HG03097 (cell line): ENCODE measurements around the gene GRK1.
"Not testable (repeated sequence)": the region's sequence is repeated elsewhere in the genome, so short reads cannot be mapped to it uniquely, and the experiment has no call there.

Source experiments
- ATAC-seq: cut with Tn5 transposase; IDR thresholded peaks from one replicate; pipeline ENCODE4 v1.9.1; 2021; ENCODE audit not compliant: unreplicated experiment, low FRiP score

GRK1 gene

DNA sequence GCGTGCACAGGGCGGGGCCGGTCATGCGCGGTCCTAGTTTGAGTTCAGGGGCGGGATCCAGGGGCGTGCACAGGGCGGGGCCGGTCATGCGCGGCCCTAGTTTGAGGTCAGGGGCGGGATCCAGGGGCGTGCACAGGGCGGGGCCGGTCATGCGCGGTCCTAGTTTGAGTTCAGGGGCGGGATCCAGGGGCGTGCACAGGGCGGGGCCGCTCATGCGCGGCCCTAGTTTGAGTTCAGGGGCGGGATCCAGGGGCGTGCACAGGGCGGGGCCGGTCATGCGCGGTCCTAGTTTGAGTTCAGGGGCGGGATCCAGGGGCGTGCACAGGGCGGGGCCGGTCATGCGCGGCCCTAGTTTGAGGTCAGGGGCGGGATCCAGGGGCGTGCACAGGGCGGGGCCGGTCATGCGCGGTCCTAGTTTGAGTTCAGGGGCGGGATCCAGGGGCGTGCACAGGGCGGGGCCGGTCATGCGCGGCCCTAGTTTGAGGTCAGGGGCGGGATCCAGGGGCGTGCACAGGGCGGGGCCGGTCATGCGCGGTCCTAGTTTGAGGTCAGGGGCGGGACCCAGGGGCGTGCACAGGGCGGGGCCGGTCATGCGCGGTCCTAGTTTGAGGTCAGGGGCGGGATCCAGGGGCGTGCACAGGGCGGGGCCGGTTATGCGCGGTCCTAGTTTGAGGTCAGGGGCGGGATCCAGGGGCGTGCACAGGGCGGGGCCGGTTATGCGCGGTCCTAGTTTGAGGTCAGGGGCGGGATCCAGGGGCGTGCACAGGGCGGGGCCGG, 58.5 kb downstream of the GRK1 start:
- not testable (repeated sequence) for ATAC-seq

DNA sequence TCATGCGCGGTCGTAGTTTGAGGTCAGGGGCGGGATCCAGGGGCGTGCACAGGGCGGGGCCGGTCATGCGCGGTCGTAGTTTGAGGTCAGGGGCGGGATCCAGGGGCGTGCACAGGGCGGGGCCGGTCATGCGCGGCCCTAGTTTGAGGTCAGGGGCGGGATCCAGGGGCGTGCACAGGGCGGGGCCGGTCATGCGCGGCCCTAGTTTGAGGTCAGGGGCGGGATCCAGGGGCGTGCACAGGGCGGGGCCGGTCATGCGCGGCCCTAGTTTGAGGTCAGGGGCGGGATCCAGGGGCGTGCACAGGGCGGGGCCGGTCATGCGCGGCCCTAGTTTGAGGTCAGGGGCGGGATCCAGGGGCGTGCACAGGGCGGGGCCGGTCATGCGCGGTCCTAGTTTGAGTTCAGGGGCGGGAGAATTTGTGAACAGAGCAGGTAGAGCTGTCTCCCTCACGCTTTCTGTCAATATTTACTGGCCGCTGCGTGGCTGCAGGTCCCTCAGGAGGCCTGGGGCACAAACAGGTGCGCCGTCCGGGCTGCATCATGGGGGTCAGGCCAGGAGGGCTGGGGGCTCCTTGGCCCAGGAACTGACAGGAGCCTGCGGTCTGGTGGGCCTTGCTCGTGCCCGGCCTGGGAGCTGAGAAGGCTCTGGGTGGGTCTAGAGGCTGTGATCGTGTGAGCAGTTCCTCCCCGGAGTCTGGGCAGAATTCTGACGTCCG, 59.2 kb downstream of the GRK1 start:
- ATAC-seq: not testable (repeated sequence)

DNA sequence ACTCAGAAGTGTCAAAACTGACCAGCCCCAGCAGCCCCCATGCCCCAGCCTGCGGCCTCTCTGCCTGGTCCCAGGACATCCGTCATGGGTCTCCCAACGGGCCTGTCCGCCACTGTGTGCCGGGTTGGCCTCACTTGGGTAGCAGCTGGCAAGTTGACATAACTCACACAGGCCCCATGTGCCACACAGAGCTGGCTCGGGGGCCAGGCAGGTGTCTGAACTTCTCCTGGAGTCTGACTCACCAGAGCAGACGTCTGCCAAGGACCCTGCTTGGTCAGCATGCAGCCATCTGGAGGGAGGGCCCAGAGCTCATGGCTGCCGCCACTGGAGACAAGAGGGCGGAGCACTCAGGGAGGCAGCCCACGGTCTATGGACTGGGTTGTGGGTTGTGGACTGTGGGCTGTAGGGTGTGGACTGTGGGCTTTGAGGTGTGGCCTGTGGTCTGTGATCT, 60.0 kb downstream of the GRK1 start:
- ATAC-seq: no peak

DNA sequence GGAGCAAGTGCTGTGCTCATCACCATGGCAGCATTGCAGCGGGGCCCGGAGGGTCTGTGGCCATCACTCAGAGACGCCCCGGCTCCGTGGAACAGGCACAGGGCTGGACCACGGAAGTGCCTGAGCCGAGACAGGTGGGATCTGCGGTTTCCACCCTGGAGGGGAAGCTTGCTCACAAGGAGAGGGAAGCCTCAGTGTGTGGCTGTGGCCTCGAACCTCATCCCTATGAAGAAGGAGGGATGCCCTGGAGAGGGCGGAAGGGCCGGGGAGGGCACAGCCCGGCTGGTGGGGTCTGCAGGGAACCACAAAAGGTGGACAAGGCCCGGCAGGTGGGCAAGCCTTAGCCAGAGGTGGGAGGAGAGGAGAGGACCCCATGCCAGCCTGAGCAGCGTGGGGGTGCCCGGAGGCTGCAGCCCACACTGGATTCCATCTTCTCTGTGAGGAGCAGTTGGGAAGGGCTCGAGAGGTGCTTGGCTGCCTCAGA, 61.6 kb downstream of the GRK1 start:
- no peak for ATAC-seq

DNA sequence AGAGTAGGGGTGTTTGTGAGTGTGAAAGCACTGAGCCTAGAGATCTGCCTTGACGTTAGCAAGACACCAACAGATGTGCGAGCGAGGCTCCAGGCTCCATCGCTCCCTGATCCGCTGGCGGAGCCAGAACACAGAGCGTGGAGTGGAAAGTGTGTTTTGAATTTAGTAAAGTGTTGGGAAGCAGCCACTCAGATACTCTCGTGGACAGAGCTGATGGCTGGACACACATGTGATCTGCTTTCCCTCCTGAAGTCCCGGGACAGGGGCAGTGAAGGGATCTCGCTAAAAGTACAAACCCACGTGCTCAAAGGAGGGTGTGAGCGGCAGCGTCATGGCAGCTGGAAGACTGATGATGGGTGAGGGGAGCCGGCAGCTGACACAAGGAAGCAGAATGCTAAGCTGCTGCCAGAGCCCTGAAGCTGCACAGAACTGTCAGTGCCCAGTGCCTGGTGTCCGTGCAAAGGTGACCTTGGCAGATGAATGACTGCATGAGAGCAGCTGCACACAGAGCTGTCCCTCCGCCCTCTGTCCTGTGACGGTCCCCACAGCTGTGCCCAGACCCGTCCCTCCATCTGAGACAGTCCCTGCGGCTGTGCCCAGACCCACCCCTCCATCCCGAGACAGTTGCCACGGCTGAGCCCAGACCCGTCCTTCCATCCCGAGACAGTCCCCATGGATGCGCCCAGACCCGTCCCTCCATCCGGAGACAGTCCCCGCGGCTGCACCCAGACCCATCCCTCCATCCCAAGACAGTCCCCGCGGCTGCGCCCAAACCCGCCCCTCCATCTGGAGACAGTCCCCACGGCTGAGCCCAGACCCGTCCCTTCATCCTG, 62.4 kb downstream of the GRK1 start:
- no peak for ATAC-seq

DNA sequence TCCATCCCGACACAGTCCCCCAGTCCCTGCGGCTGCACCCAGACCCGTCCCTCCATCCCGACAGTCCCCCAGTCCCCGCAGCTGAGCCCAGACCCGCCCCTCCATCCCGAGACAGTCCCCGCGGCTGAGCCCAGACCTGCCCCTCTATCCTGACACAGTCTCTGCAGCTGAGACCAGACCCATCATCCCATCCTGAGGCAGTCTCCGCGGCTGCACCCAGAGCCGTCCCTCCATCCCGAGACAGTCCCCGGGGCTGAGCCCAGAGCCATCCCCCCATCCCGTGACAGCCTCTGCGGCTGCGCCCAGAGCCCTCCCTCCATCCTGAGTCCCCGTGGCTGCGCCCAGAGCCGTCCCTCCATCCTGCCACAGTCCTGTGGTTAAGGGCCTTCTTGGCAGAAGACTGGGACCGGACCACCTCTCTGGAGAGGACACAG, 63.3 kb downstream of the GRK1 start:
- no peak for ATAC-seq

DNA sequence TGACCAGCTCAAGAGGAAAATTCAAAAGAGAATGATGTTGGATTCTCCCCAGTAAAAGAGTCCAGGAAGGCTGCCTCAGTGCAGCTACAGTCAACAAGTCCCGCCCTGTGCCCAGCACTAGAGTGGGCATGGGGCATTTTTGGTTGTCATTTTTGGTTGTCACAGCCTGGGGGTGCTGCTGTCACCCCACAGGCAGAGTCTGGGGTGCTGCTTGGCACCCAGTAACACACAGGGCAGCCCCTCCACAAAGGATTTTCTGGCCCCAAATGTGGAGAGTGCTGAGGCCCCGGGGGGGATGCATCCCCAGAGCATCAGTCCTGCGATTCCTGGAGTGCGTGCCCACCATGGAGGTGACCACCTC, 63.8 kb downstream of the GRK1 start:
- no peak for ATAC-seq

DNA sequence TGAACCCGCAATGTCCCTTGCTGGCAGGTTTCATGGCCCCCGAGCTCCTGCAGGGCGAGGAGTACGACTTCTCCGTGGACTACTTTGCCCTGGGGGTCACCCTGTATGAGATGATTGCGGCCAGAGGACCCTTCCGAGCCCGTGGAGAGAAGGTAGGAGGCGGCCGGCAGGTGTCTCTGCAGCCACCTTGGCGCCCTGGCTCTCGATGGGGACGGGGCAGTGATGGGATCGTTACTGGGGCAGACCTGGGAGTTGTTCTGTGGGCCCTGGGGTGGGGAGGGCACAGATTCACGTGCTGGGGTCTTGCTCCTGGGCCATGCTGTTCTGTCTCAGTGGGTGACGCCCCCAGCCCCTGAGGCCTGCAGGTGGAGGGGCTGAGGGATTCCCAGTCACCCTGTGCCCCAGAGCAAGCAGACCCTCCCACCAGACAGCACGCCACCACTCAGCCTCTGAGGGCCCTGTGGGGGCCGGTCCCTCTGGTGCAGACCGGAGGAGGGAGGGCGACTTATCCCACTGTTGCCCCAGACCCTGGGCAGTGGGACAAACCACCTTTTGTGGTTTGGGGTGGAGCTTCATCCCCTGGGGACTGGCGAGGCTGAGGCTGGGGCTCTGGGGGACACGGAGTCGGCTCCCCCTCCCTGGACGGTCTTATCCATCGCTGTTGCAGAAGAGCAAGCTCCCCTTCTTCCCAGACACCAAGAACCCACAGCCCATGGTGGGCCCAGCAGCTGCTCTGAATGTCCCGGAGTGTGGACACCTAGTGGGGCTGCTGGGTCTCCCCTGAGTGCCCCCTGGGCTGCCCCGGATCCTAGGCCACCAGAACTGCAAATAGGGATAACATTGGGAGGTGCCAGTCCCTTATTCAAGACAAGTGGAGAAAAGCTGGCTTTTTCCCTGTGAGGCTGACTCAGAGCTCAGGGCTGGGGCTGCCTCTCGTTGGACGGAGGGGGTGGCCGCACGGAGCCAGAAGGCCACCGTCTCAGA, 64.5 kb downstream of the GRK1 start:
- ATAC-seq: no peak

DNA sequence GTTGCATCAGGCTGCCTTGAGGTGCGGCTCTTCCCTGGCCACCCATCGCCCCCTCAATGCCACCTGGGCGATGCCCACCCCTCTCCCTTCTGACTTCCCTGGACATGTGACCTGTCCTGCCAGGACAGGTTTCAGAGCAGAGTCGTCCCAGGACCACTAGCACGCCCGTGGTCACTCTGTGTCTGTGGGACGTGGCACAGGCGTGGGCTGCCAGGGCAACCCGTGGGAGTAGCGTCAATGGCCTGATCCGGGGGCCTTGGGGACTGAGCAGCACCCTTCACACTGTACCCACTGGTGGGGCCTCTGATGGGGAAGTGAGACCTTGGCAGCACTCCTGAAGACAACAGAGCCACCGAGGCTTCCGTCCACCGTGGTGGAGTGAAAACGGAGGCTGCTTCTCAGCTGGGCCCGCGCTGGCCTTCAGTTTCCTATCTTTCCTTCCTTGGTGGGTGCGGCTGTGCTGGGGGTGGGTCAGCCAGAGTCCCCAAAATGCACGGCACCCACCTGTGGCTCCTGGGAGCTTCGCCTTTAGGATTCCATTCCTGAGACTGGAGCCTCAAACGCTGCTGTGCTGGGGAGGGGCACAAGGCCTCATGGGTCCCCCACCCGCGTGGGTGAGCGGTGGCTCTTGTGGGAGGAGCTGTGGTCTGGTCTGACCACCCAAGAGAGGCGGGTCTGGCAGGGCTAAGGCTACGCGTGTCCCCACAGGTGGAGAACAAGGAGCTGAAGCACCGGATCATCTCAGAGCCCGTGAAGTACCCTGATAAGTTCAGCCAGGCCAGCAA, 65.3 kb downstream of the GRK1 start:
- no peak for ATAC-seq

DNA sequence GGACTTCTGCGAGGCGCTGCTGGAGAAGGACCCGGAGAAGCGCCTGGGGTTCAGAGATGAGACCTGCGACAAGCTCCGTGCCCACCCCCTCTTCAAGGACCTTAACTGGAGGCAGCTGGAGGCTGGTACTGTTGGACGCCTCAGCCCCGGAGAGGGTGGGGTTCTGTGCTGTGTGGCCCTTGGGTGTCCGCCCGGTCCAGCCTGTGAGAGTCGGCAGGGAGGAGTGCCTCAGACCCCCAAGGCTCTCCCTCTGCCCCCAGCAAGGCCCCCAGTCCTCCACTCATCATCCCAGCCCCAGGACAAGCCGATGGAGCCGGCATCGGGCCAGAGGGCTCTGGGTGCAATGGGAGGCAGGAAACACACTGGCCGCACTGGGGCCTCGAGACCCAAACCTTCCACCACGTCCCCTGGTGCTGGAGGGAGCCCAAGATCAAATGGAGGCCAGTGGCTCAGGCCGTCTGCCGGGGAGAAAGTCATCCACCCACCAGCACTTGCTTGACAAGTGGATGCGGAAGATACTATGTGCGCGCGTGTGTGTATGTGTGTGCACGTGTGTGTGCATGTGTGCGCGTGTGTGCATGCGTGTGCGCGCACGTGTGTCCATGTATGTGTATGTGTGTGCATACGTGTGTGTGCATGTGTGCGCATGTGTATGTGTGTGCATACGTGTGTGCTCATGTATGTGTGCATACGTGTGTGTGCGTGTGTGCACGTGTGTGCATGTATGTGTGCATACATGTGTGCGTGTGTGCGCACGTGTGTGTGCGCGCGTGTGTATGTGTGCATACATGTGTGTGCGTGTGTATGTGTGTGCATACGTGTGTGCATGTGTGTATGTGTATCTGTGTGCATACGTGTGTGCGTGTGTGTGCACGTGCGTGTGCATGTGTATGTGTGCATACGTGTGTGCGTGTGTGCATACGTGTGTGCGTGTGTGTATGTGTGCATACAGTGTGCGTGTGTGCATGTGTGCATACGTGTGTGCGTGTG, 66.2 kb downstream of the GRK1 start:
- ATAC-seq: no peak

DNA sequence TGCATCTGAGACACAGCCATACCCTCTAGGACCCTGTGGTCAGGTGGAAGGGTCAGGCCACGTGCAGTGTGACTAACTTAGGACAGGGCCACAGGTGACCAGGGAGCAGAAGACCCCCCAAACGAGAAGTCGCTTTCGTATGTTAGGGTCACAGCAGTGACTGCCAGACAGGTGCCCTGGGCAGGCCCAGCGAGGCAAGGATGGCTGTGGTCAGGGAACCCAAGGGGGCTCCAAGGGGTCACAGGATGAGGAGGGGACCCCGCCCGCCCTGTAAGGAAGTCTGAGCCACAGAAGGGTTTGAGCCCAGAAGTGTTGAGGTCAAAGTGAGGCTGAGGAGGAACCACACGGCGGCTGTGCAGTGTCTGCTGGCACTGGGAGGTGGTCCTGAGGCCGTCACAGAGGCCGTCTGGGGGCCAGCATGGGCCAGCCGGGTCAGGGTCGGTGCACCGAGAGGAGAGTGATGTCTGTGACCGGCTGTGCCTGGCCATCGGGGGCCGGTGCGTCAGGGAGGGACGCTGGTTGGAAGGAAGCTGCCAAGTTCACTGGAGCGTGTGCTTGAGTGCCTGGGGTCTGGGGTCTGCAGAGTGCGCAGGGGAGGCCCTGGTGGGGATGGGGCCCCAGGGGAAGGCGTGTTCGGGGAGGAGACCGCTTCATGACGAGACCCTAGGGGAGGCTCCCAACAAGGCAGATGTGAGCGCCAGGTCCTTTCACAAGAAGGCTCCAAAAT, 67.2 kb downstream of the GRK1 start:
- ATAC-seq: no peak

DNA sequence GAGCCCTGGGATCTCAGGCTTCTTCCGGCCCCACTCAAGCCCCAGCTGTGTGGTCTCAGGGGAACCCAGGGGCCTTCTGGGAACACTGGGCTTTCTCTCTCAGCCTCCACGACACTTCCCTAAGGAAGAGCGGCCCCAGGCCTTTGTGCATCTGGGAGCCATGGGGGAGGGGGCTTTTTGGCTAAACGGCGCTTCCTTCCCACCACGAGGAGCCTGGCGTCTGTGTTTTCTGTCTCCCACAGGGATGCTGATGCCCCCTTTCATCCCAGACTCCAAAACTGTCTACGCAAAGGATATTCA, 67.8 kb downstream of the GRK1 start:
- no peak for ATAC-seq

DNA sequence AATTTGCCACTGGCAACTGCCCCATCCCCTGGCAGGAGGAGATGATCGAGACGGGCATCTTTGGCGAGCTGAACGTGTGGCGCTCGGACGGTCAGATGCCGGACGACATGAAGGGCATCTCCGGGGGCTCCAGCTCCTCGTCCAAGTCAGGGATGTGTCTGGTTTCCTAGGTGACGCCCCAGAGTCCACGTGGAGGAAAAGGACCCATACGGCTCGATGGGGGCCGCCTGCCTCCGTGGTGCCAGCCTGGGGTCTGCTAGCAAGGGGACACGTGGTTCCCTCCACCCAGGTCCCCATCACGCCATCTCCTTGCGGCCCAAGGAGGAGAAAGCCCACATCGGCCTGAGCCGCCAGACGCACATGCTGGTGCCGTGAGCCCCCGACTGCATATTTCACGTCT, 68.2 kb downstream of the GRK1 start:
- ATAC-seq: no peak

DNA sequence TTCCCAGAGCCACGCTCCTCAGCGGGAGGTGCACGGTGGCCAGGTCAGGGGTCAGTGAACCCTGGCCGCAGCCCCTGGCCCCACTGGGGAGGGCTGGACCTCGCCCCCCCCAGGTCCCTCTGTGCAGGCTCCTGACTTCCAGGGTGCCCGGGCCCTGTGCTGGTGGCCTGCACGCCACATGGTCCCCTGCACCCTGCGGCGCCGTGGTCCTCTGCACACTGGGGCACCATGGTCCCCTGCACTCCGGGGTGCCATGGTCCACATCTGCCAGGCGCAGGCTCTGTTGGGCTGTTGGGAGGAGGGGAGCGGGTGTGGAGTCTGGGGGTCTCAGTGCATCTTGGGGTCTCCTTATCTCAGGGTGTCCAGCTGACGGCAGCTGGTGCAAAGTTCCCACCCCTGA, 68.7 kb downstream of the GRK1 start:
- no peak for ATAC-seq

DNA sequence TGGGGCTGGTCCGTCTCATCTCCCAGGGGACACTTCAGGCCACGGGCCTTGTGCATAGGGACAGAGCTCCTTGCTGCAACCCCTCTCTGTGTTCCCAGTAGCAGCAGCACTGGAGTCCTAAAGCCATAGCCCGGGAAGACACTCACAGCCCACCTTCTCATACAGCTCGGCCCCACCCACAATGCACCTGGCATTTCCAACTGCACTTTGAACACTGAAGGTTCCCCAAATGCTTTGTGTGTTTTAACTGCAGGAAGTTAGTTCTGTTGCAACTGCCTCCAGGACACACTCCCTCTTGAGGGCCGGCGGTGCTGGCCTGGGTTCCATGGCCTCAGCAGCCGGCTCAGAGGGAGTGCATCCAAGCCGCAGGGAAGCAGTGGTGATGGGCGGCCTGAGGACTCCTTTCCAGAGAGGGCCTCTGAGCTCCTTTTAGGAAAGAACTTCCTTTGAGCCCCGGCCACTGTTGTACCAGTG, 69.3 kb downstream of the GRK1 start:
- no peak for ATAC-seq

DNA sequence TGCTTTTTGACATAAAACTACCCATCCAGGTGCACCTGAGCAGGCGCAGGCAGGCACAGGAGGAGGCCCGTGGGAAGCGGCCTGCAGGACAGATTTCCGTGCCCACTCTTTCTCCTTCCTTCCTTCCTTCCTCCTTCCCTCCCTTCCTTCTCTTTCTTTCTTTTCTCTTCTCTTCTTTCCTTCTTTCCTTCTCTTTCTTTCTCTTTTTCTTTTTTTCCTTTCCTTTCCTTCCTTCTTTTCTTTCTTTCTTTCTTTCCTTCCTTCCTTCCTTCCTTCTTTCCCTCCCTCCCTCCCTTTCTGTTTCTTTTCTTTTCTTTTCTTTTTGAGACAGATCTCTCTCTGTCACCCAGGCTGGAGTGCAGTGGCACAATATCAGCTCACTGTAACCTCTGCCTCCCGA, 70.8 kb downstream of the GRK1 start:
- ATAC-seq: no peak

DNA sequence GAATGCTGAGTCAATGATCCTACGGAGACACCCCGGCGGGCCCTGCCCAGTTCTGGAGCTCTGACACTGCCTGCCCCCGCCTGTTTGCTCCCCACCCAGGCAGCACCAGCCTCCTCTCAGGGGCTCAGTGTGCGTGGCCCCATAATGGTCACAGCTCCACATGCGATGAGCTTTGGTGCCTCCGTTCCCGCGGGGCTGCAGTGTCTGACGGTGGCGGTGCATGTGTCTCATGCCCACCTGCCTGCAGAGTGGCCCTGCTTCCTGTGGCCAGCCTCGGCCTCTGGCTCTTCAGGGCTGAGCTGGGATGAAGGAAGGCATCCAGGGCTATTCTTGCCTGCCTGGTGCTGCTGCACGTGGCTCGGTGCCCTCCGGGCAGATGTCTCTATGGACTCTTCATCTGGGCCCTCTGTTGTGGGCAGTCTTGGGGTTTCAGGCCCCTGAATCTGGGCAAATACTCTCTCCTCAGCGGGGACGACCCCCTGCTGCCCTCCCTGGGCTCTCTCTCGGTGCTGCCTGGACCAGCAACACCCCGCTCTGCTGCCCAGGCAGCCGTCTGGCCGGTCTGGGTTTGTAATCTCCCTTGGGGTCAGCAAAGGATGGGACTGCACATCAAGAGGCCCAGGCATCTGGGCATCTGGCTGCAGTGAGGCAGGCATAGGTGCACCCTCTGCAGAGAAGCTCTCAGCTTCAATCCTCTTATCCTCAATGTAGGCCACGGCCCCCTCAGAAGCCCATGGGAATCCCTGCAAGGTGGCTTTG, 72.7 kb downstream of the GRK1 start:
- ATAC-seq: no peak
